GM11168 (cell line): ENCODE results near the gene SLC6A5.

ENCODE experiments used
- in situ Hi-C: fragments of 300-500 bp; cut with MboI; formaldehyde crosslinking; loops from one replicate; pipeline ENCODE4 v1.12.0; 2022; ENCODE audit warnings: low sequenced_read_pairs; ENCODE audit not compliant: unreplicated experiment

Gene SLC6A5

GRCh38 chr11:20595101-20595500 is 4.3 kb upstream of the SLC6A5 start:
- in situ Hi-C loops = no loop called here

GRCh38 chr11:20596205-20597153 is 2.9 kb upstream of the SLC6A5 start:
- in situ Hi-C loops = no loop called here

- in situ Hi-C loops = no loop called here
Observed at GRCh38 chr11:20597154-20597679, 2.2 kb upstream of the SLC6A5 start.

GRCh38 chr11:20597680-20598484 is 1.5 kb upstream of the SLC6A5 start:
- in situ Hi-C loops = no loop called here

GRCh38 chr11:20598492-20598891 is 916 bp upstream of the SLC6A5 start:
- in situ Hi-C loops = no loop called here

- in situ Hi-C loops = loop anchor here (10.0 to 25.0 kb wide), 2 partner anchors 205 to 463 kb away; no protein-coding TSS in a partner anchor
Observed at GRCh38 chr11:20600020-20600346, 575 bp downstream of the SLC6A5 start.

- in situ Hi-C loops = loop anchor here (10.0 to 25.0 kb wide), 2 partner anchors 206 to 463 kb away; no protein-coding TSS in a partner anchor
Observed at GRCh38 chr11:20600551-20600950, 1.1 kb downstream of the SLC6A5 start.

GRCh38 chr11:20601221-20601914 is 2.0 kb downstream of the SLC6A5 start:
- in situ Hi-C loops = loop anchor here (10.0 to 25.0 kb wide), 2 partner anchors 207 to 464 kb away; no protein-coding TSS in a partner anchor

GRCh38 chr11:20604295-20604803 is 4.9 kb downstream of the SLC6A5 start:
- in situ Hi-C loops = loop anchor here (10.0 to 25.0 kb wide), 2 partner anchors 210 to 467 kb away; no protein-coding TSS in a partner anchor

GRCh38 chr11:20604864-20605601 is 5.6 kb downstream of the SLC6A5 start:
- in situ Hi-C loops = loop anchor here (10.0 to 25.0 kb wide), 2 partner anchors 210 to 468 kb away; no protein-coding TSS in a partner anchor

GRCh38 chr11:20605602-20606091 is 6.2 kb downstream of the SLC6A5 start:
- in situ Hi-C loops = loop anchor here (10.0 to 25.0 kb wide), 2 partner anchors 211 to 468 kb away; no protein-coding TSS in a partner anchor

- in situ Hi-C loops = loop anchor here (10.0 to 25.0 kb wide), 2 partner anchors 214 to 472 kb away; no protein-coding TSS in a partner anchor
Observed at GRCh38 chr11:20608934-20609333, 9.5 kb downstream of the SLC6A5 start.

GRCh38 chr11:20609727-20610707 is 10.6 kb downstream of the SLC6A5 start:
- in situ Hi-C loops = loop anchor here (10.0 to 25.0 kb wide), 2 partner anchors 215 to 473 kb away; no protein-coding TSS in a partner anchor

GRCh38 chr11:20610825-20611224 is 11.4 kb downstream of the SLC6A5 start:
- in situ Hi-C loops = loop anchor here (25.0 kb wide), 1 partner anchor 474 kb away; no protein-coding TSS in a partner anchor

- in situ Hi-C loops = loop anchor here (25.0 kb wide), 1 partner anchor 474 kb away; no protein-coding TSS in a partner anchor
Observed at GRCh38 chr11:20611445-20611844, 12.0 kb downstream of the SLC6A5 start.

GRCh38 chr11:20611892-20612291 is 12.5 kb downstream of the SLC6A5 start:
- in situ Hi-C loops = loop anchor here (25.0 kb wide), 1 partner anchor 475 kb away; no protein-coding TSS in a partner anchor

GRCh38 chr11:20612416-20612815 is 13.0 kb downstream of the SLC6A5 start:
- in situ Hi-C loops = loop anchor here (25.0 kb wide), 1 partner anchor 475 kb away; no protein-coding TSS in a partner anchor
